Right renal cortex interstitium (tissue), 3 donors: ENCODE results near the gene VWF. TPM values are rescaled to one million over a fixed set of nuclear protein-coding genes. Genes with fewer than 3 reads are reported as not detected.

Experiments
- DNase-seq, 3 donors: peaks; one replicate each; pipeline ENCODE4 v3.0.0-alpha.2; 2013; ENCODE audit warnings: low read depth in 3 of 3, low spot score in 2 of 3
- polyA plus RNA-seq, 3 donors: library from polyadenylated mRNA; unstranded; fragments of 120-200 nt; gene quantifications; one replicate each; pipeline ENCODE4 v1.2.1, GENCODE V29; 2013; ENCODE audit not compliant: insufficient read length in 3 of 3

The VWF gene
- polyA plus RNA-seq, 3 donors, result 7.4 to 12.5 (median 9.5) TPM

- DNase-seq, result no peak
Observed at GRCh38 chr12:6080149-6081045, 44.1 kb downstream of the VWF start.

- DNase-seq, result no peak
Observed at GRCh38 chr12:6078398-6079096, 45.9 kb downstream of the VWF start.

GRCh38 chr12:6077692-6078083 is 46.8 kb downstream of the VWF start:
- DNase-seq, result no peak

GRCh38 chr12:6076776-6077691 is 47.4 kb downstream of the VWF start:
- no peak for DNase-seq

GRCh38 chr12:6076346-6076745 is 48.1 kb downstream of the VWF start:
- no peak for DNase-seq

GRCh38 chr12:6074979-6075585 is 49.4 kb downstream of the VWF start:
- no peak for DNase-seq

- DNase-seq, result no peak
Observed at GRCh38 chr12:6074427-6074826, 50.0 kb downstream of the VWF start.

- DNase-seq, result no peak
Observed at GRCh38 chr12:6073426-6073825, 51.0 kb downstream of the VWF start.

- no peak for DNase-seq
Observed at GRCh38 chr12:6072302-6072752, 52.1 kb downstream of the VWF start.

GRCh38 chr12:6071589-6071988 is 52.9 kb downstream of the VWF start:
- no peak for DNase-seq

- DNase-seq, result no peak
Observed at GRCh38 chr12:6070472-6071257, 53.8 kb downstream of the VWF start.

GRCh38 chr12:6069437-6070093 is 54.9 kb downstream of the VWF start:
- DNase-seq, result no peak

- no peak for DNase-seq
Observed at GRCh38 chr12:6068227-6068626, 56.2 kb downstream of the VWF start.

GRCh38 chr12:6067152-6067916 is 57.1 kb downstream of the VWF start:
- no peak for DNase-seq

GRCh38 chr12:6066651-6067050 is 57.8 kb downstream of the VWF start:
- DNase-seq, result no peak

- DNase-seq, result no peak
Observed at GRCh38 chr12:6065863-6066199, 58.6 kb downstream of the VWF start.

GRCh38 chr12:6065131-6065862 is 59.2 kb downstream of the VWF start:
- no peak for DNase-seq
